GM20000 (cell line): ENCODE measurements around the gene SFSWAP.
"Not testable (repeated sequence)": the region's sequence is repeated elsewhere in the genome, so short reads cannot be mapped to it uniquely, and the experiment has no call there.

ENCODE experiments used
- DNase-seq: peaks from one replicate; pipeline ENCODE4 v3.0.0; 2012; ENCODE audit warnings: low spot score
- CTCF ChIP-seq: IDR thresholded peaks from 2 replicates; pipeline ENCODE4 v1.5.1; 2012; ENCODE audit warnings: mild to moderate bottlenecking, control low read depth; ENCODE audit errors: extremely low read depth, missing control alignments

Gene SFSWAP

GRCh38 chr12:131736446-131737149 is 25.7 kb downstream of the SFSWAP start:
- no peak for TF ChIP-seq CTCF
- no peak for DNase-seq

- no peak for TF ChIP-seq CTCF
- no peak for DNase-seq
These were observed 26.4 kb downstream of the SFSWAP start for GRCh38 chr12:131737150-131737827.

GRCh38 chr12:131738196-131738595 is 27.3 kb downstream of the SFSWAP start:
- no peak for DNase-seq
- no peak for TF ChIP-seq CTCF

GRCh38 chr12:131740626-131741025 is 29.7 kb downstream of the SFSWAP start:
- no peak for TF ChIP-seq CTCF

GRCh38 chr12:131742761-131743160 is 31.9 kb downstream of the SFSWAP start:
- not testable (repeated sequence) for DNase-seq

More at GRCh38 chr12:131740626-131741025, 29.7 kb downstream of the SFSWAP start:
- no peak for DNase-seq

- not testable (repeated sequence) for DNase-seq
These were observed 32.5 kb downstream of the SFSWAP start for GRCh38 chr12:131743410-131743809.

- DNase-seq = not testable (repeated sequence)
These were observed 33.0 kb downstream of the SFSWAP start for GRCh38 chr12:131743880-131744279.

- DNase-seq = not testable (repeated sequence)
These were observed 33.8 kb downstream of the SFSWAP start for GRCh38 chr12:131744675-131745074.

GRCh38 chr12:131745706-131746105 is 34.8 kb downstream of the SFSWAP start:
- no peak for TF ChIP-seq CTCF
- no peak for DNase-seq
